Activated CD8-positive, alpha-beta memory T cell treated with anti-CD3 and anti-CD28 coated beads, Interleukin-2, amount 50 U/mL, for 4 hours (primary cell): ENCODE data around the gene HCN2.
A peak's percentile ranks its signal among the peaks of the same experiment; 100 is the strongest.
"Not testable (repeated sequence)": the region's sequence is repeated elsewhere in the genome, so short reads cannot be mapped to it uniquely, and the experiment has no call there.

ENCODE experiments used
- DNase-seq: peaks from one replicate; pipeline ENCODE4 v3.0.0-alpha.2; 2020

The HCN2 gene

DNA sequence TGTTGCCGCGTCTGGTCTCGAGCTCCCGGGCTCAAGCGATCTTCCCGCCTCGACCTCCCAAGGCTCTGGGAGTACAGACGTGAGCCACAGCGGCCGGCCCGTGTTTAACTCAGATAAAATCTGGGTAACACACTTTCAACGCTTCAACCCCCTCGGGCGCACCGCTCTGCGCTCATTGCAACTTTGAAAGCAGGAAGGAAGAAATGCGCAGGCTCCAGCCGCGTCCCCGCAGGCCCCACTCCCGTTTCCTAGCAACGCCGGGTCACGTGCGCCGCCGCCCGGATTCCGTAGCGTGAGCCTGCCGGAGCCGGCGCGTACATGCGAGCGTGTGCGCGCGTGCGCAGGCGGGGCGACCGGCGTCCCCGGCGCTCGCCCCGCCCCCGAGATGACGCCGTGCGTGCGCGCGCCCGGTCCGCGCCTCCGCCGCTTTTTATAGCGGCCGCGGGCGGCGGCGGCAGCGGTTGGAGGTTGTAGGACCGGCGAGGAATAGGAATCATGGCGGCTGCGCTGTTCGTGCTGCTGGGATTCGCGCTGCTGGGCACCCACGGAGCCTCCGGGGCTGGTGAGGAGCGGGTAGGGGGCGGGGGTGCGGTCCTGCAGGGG is 17.4 kb upstream of the HCN2 start, which contains the start of gene BSG:
BSG (plus strand) TSS at position 457 of the 603 bp plus-strand sequence; CDS start at position 496, 39 bp downstream.
- DNase-seq: peak; percentile 98

DNA sequence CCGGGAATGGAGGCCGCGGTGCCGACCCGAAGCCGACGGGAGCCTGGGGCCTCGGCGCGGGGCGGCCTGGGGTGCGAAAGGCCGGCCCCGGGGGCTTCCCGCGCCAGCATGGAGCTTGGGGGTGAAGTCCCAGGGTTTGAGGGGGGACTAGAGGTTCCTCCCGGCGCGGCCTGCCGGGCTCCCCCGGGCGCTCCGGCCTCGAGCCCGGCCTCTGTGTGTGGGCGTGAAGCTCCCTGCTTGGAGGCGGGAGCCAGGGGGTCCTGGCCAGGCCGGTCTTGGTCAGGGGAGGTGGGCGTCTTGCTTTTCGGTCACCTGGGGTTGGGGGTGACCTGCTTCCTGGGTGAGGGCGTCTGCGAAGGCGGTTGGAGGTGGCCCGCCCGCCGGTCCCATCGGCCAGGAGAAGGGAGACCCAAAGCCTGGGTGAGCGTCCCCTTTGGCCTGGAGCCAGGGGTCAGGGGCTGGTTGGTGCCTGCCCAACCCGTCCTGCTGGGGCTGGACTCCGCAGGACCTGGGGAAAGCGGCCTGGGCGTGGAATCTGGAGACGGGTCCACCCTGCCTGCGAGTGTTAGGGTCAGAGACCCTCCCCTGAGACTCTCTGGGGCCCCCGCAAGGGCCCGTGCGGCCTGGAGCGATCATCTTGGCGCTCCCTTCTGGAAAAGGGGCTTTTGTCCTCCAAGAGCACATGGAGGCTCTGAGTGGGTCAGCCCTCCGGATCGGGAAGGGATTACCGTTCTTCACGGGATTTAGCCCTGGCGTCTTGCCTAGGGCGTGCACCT is 16.8 kb upstream of the HCN2 start:
- no peak for DNase-seq

DNA sequence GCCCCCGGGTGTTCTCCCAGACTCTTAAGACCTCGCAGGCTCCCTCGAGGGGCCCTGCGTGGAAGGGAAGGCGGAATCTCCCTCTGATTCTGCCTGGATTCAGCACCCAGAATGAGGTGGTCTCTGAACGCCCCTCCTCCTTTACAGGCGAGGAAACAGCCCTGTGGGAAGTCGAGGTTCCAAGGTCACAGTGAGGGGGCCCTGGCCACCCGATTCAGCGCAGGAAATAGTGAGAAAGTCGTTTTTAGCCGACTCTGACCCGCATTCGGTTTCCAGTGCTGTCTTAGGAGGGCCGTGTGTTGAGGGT is 16.2 kb upstream of the HCN2 start:
- DNase-seq: no peak

DNA sequence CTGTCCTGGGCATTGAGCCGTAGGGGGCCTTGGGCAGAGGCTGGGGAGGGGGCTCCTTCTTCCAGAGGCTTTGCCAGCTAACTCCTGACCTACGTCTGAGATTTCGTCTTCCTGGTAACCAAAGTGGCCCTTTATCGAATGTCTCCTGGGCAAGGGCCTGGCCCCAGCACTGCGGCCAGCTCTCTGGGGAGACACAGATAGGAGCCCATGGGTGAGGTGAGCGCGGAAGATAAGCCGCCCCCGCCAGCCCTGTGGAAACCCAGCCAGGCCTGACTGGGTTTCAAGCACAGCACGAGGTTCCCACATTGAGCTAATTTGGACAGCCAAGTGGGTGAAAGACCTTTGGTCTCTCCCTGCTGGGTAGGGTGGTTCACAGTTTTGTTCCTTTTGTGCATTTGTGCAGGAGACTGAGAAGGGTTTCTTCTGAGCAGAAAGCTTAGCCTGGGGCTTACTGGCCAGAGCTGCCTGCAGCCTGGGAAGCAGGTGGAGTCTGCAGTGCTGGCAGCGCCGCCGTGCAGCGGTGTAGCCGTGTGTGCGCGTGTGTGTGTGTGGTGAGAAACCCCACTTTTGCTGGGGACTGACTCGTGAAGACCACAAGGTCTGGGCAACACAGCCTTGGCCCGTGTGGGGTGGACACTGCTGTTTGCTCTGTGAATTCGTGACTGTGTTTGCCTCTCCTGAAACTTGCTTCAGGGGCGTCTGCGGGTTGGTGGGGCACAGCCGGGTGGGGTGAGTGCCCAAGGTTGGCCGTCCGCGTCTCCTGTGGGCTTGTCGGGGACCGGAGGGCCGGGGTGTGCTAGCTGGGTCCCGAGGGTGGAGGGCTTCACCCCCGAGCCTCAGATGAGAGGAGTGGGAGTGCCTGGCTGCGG is 14.8 kb upstream of the HCN2 start:
- no peak for DNase-seq

DNA sequence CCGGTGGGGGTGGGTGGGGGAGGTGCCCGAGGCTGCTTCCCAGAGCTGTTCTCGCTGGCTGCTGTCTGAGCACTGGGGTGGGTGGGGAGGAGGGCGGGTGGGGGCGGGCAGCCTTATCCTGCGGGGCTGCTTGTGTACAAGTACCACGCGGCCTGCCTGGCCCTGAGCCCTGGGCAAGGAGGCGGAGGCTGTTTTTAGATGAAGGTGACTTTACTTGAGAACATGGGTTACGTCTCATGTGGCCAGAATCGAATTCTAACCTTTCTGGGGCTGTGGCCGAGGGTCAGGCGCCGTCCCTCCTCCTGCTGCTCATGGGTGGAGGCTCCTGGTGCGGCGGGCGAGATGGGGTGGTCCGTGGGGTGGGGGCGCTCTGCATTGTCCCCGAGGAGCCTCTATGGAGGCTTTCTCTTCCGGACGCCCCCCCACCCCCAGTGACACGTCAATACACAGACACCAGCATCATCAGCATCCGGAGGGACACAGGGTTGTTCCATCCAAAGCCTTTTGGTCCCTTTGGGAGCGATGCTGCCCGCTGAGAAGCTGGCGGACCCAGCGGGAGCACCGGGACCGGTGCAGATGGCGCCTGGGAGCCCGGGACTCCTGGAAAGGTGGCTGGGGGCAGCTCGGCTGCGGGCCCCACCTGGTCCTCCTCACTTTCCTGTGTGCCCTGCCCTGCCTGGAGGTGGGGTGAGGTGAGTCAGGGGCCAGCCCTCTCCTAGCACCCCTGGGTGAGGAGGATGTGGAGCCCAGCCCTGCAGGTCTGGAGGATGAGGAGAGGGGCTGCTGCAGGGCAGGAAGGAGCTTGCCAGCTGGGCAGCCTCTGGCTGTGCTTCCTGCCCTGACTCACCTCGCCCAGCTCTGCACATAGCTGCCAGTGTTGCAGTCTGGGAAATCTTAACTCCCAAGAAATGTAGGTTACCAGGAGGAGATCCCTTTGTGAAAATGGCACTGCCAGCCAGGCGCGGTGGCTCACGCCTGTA is 13.9 kb upstream of the HCN2 start:
- DNase-seq: no peak

DNA sequence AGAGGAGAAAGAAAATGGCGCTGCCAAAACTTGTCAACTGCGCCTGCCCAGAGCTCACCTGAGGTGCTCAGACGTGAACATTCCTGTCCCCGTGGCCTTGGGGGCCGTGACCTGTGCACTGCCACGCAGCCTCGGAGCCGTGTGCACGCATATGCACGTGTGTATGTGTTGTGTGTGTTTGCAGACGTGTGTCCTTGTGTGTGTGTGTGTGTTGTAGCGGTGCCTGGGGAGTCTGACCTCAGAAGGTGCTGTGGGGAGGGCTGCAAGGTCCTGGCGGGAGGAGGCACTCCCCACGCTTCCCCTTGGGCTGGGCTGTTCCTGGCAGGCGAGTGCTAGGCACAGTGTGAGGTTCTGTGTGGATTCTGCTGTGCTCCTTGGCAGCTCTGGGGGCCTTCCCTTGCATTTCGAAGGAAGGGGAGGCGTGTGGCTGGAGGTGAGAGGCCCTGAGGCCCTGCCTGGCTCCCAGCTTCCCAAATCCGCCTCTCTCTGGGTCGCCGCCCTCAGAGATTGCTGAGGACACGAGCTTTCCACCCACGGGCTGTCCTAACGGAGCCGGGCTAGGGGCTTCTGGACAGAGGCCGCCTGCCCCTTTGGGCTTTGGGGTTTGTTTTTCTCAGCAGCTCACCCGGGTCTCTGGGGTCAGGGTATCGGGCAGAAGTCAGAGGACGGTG is 12.8 kb upstream of the HCN2 start:
- no peak for DNase-seq

DNA sequence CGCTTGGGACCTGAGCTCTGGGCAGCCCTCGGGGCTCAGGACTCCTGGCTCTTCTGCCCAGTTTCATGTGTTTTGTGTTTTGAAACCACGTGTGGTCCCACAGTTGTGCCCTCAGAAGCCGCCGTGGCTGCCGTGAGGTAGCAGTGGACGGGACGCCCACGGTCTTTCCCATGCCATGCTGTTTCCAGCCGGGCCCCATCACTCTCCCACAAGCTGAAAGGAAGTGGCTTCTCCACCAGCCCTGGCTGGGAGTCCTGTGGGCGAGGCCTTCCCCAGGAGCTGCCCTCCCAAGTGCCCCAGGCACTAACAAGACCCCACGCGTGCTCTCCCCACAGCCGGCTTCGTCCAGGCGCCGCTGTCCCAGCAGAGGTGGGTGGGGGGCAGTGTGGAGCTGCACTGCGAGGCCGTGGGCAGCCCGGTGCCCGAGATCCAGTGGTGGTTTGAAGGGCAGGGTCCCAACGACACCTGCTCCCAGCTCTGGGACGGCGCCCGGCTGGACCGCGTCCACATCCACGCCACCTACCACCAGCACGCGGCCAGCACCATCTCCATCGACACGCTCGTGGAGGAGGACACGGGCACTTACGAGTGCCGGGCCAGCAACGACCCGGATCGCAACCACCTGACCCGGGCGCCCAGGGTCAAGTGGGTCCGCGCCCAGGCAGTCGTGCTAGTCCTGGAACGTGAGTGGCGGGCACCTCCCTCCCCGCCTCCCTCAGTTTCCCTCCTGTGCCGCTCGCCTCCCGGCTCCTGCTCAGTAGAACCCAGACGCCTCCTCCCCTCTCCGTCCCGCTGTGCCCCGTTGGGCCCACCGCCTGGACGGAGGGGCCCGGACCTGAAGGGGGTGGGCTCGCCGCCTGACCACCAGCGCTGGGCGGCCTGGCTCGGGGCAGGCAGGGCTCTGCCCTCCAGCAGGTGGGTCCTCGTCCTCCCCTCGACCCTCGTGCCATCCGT is 12.0 kb upstream of the HCN2 start:
- DNase-seq: no peak

DNA sequence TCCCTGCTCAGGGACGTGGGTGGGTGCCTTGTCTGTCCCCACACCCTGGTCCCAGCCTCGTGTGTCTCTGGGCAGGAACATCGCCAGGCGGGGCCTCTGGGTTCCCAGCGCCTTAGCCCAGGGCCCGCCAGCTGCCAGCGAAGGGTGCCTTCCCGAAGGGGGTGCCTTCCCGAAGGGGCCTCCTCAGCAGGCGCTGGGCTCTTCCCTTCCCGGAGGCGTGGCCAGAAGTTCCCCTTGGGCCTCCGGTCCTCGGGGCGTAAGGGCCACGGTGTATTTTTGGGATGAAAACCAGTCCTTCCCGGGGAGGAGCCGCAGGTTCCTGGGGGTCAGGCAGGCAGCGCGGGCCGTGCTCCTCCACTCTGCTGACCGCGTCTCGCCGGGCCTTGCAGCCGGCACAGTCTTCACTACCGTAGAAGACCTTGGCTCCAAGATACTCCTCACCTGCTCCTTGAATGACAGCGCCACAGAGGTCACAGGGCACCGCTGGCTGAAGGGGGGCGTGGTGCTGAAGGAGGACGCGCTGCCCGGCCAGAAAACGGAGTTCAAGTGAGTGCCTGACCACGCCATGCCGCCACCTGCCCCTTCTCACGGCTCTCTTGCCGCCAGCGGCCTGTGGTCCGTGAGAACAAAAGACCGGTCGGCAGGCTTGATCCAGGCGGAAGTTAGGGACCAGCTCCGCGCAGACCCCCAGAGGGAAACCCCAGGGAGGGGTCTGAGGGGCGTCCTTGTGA is 10.4 kb upstream of the HCN2 start:
- no peak for DNase-seq

DNA sequence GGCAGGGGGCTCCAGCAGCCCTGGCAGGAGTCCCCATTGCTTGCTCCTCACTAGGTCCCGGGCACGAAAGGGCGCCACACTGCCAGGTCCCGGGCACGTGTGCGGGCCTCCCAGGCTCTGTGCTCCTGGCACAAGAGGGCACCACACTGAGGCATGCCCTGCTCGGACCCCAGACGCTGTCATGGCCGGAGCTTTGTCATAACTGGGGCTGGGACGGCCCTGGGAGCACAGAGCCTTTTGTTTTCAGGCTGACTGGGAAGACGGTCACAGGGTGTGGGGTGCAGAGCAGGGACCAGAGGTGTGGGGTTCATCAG is 9.9 kb upstream of the HCN2 start:
- no peak for DNase-seq

DNA sequence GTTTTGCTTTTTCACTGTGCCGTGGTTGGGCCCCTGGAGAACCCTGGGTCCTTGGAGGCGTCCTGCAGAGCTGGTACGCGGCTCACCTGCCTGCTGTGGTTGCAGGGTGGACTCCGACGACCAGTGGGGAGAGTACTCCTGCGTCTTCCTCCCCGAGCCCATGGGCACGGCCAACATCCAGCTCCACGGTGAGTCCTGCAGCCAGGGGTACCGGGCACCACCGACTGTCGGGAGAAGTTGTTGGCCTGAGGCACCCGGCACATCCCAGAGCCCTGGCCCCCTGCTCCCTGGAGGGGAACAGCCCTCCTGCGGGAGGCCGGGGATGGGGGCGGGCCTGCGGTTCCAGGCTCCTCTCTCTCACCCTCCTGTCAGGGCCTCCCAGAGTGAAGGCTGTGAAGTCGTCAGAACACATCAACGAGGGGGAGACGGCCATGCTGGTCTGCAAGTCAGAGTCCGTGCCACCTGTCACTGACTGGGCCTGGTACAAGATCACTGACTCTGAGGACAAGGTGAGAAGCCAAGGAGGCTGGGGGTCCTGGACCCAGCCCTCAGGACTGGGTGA is 9.3 kb upstream of the HCN2 start:
- no peak for DNase-seq

DNA sequence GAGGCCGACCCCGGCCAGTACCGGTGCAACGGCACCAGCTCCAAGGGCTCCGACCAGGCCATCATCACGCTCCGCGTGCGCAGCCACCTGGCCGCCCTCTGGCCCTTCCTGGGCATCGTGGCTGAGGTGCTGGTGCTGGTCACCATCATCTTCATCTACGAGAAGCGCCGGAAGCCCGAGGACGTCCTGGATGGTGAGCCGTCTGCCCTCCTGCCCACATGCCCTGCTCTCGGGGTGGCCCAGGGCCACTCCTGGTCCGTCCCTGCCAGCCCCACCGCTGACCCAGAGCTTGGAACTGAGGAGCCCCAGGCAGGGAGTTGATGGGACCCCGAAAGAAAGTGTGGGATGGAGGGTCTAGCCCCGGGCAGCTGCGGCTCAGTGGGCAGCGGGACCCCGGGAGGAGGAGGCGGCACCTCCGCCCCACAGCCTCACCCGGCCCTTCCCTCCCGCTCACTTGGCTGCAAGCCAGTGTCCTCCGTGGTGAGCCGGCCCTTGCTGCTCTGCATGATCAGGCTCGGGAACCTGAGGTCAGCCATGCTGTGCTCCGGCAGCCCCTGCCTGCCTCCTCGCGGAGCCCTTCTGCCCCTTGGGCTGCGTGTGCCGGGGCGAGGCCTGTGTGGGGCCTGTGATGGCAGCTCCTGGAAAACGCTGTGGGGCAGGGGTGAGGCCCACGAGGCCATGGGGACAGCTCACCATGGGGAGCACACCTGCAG is 8.1 kb upstream of the HCN2 start:
- DNase-seq: no peak

DNA sequence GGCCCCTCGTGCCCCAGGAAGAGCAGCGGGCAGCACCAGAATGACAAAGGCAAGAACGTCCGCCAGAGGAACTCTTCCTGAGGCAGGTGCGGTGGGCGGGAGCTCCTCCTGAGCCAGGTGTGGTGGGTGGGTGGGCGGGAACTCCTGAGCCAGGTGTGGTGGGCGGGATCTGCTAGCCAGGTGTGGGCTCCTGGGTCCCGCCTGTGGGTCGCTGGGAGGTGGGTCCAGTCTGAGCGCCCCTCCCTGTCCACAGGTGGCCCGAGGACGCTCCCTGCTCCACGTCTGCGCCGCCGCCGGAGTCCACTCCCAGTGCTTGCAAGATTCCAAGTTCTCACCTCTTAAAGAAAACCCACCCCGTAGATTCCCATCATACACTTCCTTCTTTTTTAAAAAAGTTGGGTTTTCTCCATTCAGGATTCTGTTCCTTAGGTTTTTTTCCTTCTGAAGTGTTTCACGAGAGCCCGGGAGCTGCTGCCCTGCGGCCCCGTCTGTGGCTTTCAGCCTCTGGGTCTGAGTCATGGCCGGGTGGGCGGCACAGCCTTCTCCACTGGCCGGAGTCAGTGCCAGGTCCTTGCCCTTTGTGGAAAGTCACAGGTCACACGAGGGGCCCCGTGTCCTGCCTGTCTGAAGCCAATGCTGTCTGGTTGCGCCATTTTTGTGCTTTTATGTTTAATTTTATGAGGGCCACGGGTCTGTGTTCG is 7.0 kb upstream of the HCN2 start:
- DNase-seq: no peak

DNA sequence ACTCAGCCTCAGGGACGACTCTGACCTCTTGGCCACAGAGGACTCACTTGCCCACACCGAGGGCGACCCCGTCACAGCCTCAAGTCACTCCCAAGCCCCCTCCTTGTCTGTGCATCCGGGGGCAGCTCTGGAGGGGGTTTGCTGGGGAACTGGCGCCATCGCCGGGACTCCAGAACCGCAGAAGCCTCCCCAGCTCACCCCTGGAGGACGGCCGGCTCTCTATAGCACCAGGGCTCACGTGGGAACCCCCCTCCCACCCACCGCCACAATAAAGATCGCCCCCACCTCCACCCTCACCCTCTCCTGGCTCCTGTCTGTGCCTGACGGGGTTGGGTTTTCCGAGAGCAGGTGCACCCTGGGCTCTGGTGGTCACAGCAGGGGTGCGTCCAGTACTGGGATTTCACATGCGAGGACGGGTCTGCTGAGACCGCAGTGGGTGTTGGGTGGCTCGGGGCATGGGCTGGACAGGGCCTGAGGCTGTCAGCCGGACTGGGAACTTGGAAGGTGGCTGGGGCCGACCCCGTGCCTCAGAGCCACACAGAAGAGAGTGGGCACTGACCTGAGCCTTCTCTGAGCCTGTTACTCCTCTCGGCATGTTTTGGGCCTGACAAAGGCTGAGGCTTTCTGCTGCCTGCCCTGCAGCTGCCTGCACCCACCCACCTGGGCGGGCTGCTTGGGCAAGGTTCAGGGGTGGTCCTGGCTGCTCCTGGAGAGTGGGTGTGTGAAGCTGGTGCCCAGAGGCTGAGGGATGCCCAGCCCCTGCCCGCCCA is 6.3 kb upstream of the HCN2 start:
- no peak for DNase-seq

DNA sequence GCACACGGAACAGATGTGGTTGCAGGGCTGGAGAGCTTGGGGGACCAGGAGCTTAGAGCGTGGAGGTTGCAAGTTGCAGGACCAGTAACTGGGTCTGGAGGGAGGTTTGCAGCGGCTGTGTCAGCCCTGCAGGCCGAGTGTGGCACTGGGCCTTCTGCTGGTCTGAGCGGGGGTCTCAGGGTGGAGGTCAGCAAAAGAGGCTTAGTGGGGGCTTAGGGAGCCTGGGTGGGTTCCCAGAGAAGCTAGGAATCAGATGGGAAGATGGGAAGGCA is 5.8 kb upstream of the HCN2 start:
- DNase-seq: no peak

DNA sequence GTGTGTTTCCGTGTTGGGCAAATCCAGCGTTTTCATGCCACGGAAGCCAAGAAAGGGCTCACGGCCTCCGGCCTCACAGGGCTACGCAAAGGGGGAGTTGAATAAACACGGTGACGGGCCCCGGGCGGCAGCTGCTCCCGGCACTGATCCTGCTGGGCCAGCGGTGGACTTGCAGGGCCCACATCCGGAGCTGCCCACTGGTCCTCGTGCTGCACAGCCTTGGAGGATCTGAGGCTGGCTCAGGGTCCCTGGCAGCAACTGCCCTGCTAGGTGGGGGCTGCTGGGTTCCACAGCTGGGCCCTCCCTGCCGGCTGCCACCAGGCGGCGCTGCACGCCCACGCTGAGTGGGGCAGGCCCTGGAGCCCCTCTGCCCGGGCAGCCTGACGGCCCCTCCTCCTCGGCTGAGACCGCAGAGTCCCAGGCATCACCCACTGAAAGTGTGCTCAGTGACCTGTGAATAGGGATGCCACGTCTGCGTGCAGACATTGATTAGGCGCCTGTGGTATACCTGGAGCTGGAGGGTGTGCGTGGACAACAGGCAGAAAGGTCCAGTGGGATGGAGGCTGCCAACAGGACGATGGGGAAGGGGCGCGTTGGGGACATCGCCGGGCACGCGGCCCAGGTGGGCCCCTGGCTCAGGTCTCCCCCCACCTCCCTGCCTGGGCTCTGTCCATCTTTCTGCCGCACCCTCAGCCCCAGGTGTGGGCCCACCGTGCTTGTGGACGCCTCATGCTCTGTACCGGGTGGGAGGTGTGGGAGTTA is 5.3 kb upstream of the HCN2 start:
- peak; percentile 70 for DNase-seq

DNA sequence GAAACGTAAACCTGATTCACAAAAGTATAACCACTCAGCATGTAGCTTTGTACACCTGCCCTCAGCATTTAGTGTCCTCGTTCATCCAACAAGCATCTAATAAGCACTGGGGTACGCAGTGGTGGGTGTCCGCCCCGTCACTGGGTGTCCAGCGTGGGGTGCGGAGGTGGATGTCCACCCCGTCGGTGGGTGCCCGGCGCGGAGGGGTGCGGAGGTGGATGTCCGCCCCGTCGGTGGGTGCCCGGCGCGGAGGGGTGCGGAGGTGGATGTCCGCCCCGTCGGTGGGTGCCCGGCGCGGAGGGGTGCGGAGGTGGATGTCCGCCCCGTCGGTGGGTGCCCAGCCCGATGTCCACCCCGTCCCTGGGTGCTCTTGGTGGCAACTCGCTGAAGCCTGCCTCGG is 4.5 kb upstream of the HCN2 start:
- not testable (repeated sequence) for DNase-seq

DNA sequence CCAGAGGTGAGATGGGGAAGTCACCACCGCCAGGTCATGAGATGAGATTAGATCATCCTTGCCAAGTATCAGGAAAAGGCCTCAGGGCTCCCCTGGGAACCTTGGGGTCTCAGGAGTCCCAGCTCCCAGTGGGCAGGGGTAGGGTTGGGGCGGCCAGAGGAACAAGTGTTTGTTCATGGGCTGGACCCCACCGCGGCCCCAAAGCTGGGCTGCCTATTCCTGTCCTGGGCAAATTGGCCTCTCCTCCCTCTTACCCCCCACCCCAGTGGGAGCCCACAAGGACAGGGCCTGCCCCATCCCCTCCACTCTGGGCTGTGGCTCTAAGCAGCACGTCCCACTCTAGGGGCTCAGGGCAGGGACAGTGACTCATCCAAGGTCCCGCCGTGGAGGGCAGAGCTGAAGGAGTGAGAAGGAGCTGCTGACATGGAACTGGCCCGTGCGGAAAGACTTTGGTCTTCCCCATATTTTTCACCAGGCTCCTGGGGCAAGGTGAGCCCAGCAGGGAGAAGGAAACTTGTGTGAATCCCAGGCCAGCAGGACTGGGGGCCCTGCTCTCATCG is 4.0 kb upstream of the HCN2 start:
- DNase-seq: no peak
